ENCODE measurements around the gene FNDC1. TPM values are rescaled to one million over a fixed set of nuclear protein-coding genes. Genes with fewer than 3 reads are reported as not detected.

The FNDC1 gene
- total RNA-seq, 1 experiment from 2014 or later = 0.23 TPM

- no peak overlapping the region for H3K4me3 ChIP-seq (ENCODE audit: low read depth in 2 of 2, low read length in 2 of 2)
- ATAC-seq (no peak), DNase-seq (ENCODE audit: low read depth, low spot score) (no peak)
- ChIA-PET CTCF (interaction anchor here (0.7 kb wide), 1 partner anchor 133 kb away, joined by 4 read pairs; no protein-coding TSS in a partner anchor), POLR2A (no interaction called here)
- H3K27me3 ChIP-seq (ENCODE audit: control insufficient read depth, insufficient read depth, low read length) = peaks cover 10% of the 10 kb centered on the region
- intact Hi-C loops (cut with micrococcal nuclease; ENCODE audit: unreplicated experiment) (no loop called here), in situ Hi-C loops (cut with HindIII; ENCODE audit: low pct_unique_long_range_greater_than_20kb, low sequenced_read_pairs) (no loop called here)
- no peak overlapping the region for H3K27ac ChIP-seq (ENCODE audit: low read length)
- BruUV-seq (replicated peaks) = no TSS peak
- H3K9me3 ChIP-seq (ENCODE audit: control insufficient read depth, insufficient read depth, low read depth, low read length) = no peaks in the 10 kb centered on the region
- no peaks in the 10 kb centered on the region for H3K36me3 ChIP-seq (ENCODE audit: control insufficient read depth, insufficient read depth, low read length)
- TF ChIP-seq REST (IDR thresholded peaks at IDR 0.05; ENCODE audit: insufficient read depth in 1 of 2, low read depth in 2 of 2, low read length in 1 of 2) (no peak), TCF7L2 (IDR thresholded peaks at IDR 0.05; ENCODE audit: low read depth, low read length) (no peak), CTCF (IDR thresholded peaks at IDR 0.05) (no peak), SIN3A (IDR thresholded peaks at IDR 0.05; ENCODE audit: borderline replicate concordance, insufficient read depth, low read depth, low read length) (no peak), POLR2AphosphoS5 (IDR thresholded peaks at IDR 0.05; ENCODE audit: low read depth, low read length) (no peak)
- H3K4me1 ChIP-seq (ENCODE audit: control insufficient read depth, insufficient read depth, low read length) = no peaks in the 10 kb centered on the region
Measured at GRCh38 chr6:159212525-159213280, 43.5 kb downstream of the FNDC1 start.

- Histone ChIP-seq H3K36me3 (ENCODE audit: control insufficient read depth, insufficient read depth, low read length) (no peaks in the 10 kb centered on the region), H3K9me3 (ENCODE audit: control insufficient read depth, insufficient read depth, low read depth, low read length) (no peaks in the 10 kb centered on the region), H3K27me3 (ENCODE audit: control insufficient read depth, insufficient read depth, low read length) (peaks cover 9% of the 10 kb centered on the region), H3K4me3 (ENCODE audit: low read depth in 2 of 2, low read length in 2 of 2) (no peak overlapping the region), H3K4me1 (ENCODE audit: control insufficient read depth, insufficient read depth, low read length) (no peaks in the 10 kb centered on the region), H3K27ac (ENCODE audit: low read length) (no peak overlapping the region)
- ChIA-PET CTCF (interaction anchor here (0.7 kb wide), 1 partner anchor 40 kb away, joined by 3 read pairs; no protein-coding TSS in a partner anchor), POLR2A (no interaction called here)
- no peak for TF ChIP-seq REST (IDR thresholded peaks at IDR 0.05; ENCODE audit: insufficient read depth in 1 of 2, low read depth in 2 of 2, low read length in 1 of 2)
- no peak for TF ChIP-seq CTCF (IDR thresholded peaks at IDR 0.05)
- TF ChIP-seq SIN3A (IDR thresholded peaks at IDR 0.05; ENCODE audit: borderline replicate concordance, insufficient read depth, low read depth, low read length) = no peak
- TF ChIP-seq TCF7L2 (IDR thresholded peaks at IDR 0.05; ENCODE audit: low read depth, low read length) = no peak
- TF ChIP-seq POLR2AphosphoS5 (IDR thresholded peaks at IDR 0.05; ENCODE audit: low read depth, low read length) = no peak
- DNase-seq (ENCODE audit: low read depth, low spot score) (no peak), ATAC-seq (no peak)
- in situ Hi-C loops (cut with HindIII; ENCODE audit: low pct_unique_long_range_greater_than_20kb, low sequenced_read_pairs) (no loop called here), intact Hi-C loops (cut with micrococcal nuclease; ENCODE audit: unreplicated experiment) (no loop called here)
- no TSS peak for BruUV-seq (replicated peaks)
Measured at GRCh38 chr6:159213405-159213804, 44.2 kb downstream of the FNDC1 start.
